GM21619 (cell line): ENCODE results near the gene ZCWPW1.

Experiments
- ATAC-seq: cut with Tn5 transposase; IDR thresholded peaks from one replicate; pipeline ENCODE4 v1.9.1; 2021; ENCODE audit not compliant: unreplicated experiment

ZCWPW1 gene

GRCh38 chr7:100428199-100428966 lies at the start of gene ZCWPW1:
TSS of gene ZCWPW1 (minus strand) at chr7:100428703. CDS start at chr7:100420649, 8,054 bp downstream.
- ATAC-seq = peak; percentile 37

DNA sequence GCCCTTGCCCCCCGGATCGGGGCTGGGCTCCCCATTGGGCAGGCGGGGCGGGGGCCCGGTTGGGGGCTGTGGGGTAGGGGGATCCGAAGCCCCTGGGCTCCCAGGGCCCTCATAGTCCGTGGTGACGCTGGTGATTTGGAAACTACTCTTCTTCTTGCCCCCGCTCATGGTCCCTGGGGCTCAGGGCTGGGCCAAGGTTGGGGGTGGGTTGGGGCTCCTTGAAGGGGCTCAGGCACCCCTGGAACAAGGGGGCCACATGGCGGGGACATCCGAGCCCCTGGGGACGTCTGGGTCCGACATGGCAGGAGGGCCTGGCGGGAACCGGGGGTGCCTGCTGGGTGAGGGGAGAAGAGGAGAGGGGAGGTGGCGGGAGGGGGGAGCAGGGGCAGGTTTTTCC lies 49.4 kb upstream of the ZCWPW1 start:
- no peak for ATAC-seq

GRCh38 chr7:100476903-100477870 lies 48.7 kb upstream of the ZCWPW1 start:
- ATAC-seq = no peak

GRCh38 chr7:100476101-100476780 lies 47.7 kb upstream of the ZCWPW1 start:
- ATAC-seq = no peak

- ATAC-seq = no peak
Observed at GRCh38 chr7:100475549-100475948, 47.0 kb upstream of the ZCWPW1 start.

GRCh38 chr7:100472854-100473499 lies 44.5 kb upstream of the ZCWPW1 start:
- ATAC-seq = no peak

DNA sequence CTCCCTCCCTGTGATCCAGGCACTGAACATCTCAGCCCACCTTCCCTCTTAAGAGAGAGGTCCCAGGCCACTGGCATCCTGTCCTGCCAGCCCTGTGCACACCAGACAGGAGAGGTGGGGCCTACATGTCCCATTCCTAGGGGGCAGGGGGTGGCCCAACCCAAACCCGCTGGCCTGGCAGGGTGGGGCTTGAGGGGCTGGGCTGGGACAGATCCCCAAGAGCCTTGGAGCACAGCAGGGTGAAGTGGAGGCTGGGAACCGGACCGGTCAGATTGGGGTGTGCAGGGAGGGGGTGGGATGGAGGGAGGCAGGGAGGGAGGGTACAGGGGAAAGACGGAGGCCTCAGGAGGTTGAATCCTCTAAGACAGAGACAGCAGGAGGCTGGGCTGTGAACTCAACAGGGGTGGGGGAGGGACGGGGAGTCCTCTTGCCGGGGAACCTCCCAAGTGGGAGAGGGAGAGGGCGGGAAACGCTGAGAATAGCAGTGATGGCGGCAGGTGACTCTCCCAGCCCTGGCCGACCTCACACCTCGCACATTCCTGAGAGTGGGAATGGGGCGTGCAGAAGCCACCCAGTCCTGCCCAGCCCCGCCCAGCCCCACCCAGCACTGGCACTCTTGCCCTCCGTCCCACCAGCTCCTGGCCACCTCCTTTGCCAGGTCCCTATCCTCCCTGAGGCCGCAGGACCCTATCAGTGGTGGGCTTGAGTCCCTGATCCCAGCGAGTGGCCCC lies 43.8 kb upstream of the ZCWPW1 start:
- ATAC-seq = no peak

DNA sequence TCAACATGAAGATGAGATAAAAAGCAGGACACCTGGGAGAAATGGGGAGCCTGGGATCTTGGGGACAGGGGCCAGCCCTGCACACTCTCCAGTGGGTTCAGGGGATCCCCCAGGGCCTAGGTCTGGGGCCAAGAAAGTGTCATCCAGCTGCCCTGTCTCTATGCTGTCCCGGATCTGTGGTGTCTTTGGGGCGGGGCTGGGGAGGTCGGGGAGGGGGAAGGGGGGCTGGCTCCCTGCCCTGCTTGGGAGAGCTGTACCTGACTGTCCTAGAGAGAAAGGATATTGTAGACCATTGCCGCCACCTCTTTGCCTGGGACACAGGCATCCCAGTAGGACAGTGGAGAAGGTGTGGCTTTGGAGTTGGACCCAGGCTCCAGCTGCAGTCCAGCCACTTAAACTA lies 42.5 kb upstream of the ZCWPW1 start:
- no peak for ATAC-seq

GRCh38 chr7:100469227-100470044 lies 40.9 kb upstream of the ZCWPW1 start:
- ATAC-seq = no peak

DNA sequence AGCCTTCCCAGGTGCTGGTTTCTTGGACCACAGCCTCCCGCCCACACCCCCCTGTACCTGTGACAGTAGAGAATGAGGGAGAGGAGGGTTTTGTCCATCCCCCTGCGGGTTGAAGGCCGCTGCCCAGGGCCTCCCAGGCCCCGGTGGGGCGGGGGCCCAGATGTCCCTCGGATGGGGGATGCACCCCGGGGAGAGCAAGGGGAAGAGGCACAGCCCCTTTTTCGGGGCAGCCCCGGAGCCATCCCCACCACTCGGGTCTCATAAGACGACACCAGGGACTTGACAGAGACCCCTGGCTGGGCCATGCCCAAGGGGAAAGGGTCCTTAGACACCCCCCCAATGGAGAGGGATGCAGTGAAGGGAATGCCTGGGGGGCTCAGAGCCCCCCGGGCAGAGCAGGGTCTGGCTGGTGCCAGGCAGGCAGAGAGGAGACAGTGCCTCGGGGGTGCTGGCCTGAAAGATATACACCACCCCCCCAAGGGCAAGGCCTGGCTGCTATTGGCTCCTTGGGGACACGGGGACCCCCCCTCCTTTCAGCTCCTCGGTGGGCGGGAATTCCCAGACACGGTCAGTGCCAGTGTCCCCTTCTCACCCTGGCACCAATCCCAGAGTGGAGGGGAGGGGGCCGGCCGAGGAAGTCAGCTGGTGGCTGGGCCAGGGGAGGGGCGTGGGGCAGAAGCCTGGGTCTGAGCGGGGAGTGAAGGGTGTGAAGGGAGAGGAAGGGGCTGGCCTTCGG lies 39.3 kb upstream of the ZCWPW1 start:
- no peak for ATAC-seq

DNA sequence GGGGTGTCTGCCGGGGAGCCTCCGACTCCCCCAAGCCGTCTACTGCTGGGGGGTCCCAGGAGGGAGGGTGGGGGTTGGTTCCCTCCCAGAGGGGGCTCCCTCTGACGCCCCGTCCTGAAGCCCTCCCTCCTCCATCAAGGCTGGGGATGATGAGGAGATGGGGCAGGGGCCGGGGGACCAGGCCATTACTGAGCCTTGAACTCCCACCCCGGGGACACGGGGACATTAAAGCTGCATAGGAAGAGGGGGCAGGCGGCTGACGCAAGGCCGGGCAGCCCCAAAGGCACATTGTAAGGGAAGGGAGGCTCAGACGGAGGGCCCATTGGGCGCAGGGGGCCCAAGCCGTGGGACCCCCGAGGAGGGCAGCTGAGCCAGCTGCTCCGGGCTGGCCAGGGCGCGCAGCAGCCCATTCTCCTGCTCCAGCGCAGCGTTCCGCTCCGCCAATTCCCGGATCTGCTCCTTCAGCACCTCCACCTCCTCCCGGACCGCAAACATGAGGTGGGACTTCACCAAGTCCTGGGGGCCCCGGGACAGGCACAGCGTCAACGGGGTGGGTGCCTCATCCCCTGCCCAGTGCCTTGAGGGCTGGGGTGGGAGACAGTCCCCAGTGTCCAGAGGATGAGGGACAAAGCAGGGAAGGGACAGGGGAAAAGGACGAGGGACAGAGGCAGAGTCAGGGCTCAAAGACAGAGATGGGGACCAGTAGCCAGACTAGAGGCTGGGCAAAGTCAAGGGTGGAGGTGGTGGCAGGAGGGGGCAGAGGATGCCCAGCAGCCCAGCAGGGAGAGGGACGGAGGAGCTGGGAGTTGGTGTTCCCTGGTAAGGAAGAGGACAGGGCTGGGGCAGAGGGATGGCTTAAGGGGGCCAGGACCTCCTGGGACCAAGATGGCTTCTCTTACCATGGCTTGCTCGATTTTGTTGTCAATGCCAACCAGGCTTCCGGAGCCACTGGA lies 38.4 kb upstream of the ZCWPW1 start:
- no peak for ATAC-seq

GRCh38 chr7:100465702-100466311 lies 37.3 kb upstream of the ZCWPW1 start:
- no peak for ATAC-seq

GRCh38 chr7:100465299-100465698 lies 36.8 kb upstream of the ZCWPW1 start:
- no peak for ATAC-seq

DNA sequence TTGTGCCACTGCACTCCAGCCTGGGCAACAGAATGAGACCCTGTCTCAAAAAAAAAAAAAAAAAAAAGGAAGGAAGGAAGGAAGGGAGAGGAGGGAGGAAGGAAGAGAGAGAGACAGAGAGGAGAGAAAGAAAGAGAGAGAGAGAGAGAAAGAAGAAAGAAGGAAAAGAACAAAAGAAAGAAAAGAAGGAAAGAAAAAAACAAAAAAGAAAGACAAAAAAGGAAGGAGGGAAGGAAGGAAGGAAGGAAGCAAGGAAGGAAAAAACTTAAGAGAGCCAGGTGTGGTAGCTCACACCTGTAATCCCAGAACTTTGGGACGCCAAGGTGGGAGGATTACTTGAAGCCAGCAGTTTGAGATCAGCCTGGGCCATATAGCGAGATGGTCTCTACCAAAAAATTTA lies 36.3 kb upstream of the ZCWPW1 start:
- no peak for ATAC-seq

DNA sequence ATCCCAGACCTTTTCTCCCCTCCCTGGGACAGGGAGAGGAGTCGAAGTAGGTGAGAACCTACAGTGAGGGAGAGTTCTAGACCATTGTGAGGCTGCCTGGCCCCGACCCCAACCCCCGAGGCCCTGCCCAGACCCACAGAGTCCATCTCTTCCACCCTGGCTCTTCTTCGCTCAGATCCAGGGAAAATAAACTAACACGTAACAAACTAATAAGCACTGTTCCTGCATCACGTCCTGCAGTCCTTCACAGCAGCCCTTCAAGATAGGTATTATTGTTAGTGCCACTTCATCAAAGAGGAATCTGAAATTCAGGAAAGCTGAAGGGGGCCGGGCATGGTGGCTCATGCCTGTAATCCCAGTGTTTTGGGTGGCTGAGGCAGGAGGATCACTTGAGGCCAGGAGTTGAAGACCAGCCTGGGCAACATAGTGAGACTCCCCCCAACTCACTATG lies 35.7 kb upstream of the ZCWPW1 start, which contains the start of gene SPACDR:
Gene SPACDR (minus strand): TSS at position 51 of the 451 bp plus-strand sequence. CDS start 235 bp downstream, outside the sequence.
- ATAC-seq = no peak

GRCh38 chr7:100457033-100457432 lies 28.5 kb upstream of the ZCWPW1 start:
- ATAC-seq = no peak

GRCh38 chr7:100456562-100456961 lies 28.1 kb upstream of the ZCWPW1 start:
- ATAC-seq = no peak
